GM19455 (cell line): ENCODE measurements around the gene FOXC2.
"Not testable (repeated sequence)": the region's sequence is repeated elsewhere in the genome, so short reads cannot be mapped to it uniquely, and the experiment has no call there.

Experiments used
- ATAC-seq: cut with Tn5 transposase; IDR thresholded peaks from one replicate; pipeline ENCODE4 v1.9.1; 2021; ENCODE audit not compliant: unreplicated experiment

The FOXC2 gene

DNA sequence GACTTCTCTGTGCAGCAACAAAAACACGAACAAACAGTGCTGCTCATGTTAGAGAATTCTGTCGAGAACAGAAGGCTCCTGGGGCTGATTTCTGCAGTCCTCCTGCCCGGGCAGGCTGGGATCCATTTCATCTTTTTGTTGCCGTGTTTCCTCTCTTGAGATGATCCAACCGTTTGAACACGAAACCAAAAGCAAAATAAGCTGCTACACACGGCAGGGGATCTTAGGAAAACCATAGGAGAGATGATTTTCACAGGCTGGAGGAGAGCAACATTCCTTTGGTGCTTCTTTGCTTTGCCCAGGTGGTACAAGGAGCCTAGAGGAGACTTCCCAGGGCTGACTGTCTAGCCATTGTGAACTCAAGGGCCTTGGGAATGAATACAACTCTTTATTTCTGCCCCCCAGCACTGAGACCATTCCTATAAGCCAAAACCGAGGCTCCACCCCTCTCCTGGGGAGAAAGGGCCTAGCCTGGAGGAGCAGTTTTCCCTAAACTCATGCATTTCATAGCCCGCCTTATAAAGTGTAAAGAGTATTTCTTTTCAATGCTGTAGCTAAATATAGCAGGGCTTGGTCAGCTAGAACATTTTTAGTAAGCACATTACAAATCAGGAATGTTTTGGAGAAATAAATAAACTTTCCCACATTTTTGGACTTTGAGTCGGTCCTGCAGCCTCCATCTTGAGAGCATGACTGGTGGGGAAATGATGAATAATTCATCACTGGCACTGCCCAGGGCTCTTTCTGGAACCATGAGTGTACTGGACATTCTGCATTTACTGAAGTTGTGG, 19.4 kb downstream of the FOXC2 start:
- ATAC-seq, result no peak

DNA sequence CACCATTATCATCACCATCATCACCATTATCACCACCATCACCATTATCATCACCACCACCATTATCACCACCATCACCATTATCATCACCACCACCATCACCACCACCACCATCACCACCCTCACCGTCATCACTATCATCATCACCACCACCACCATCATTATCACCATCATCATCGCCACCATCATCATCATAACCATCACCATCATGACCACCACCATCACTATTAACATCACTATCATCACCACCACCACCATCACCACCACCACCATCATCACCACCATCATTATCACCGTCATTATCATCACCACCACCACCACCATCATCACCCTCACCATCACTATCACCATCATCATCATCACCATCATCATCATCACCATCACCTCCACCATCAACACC, 20.9 kb downstream of the FOXC2 start:
- no peak for ATAC-seq

DNA sequence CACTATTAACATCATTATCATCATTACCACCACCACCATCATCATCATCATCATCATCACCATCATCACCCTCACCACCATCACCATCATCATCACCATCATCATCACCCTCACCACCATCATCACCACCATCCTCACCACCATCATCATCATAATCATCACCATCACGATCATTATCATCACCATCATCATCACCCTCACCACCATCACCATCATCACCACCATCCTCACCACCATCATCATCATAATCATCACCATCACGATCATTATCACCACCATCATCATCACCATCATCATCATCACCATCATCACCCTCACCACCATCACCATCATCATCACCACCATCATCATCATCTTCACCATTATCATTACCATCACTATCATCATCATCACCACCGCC, 21.3 kb downstream of the FOXC2 start:
- ATAC-seq, result not testable (repeated sequence)

DNA sequence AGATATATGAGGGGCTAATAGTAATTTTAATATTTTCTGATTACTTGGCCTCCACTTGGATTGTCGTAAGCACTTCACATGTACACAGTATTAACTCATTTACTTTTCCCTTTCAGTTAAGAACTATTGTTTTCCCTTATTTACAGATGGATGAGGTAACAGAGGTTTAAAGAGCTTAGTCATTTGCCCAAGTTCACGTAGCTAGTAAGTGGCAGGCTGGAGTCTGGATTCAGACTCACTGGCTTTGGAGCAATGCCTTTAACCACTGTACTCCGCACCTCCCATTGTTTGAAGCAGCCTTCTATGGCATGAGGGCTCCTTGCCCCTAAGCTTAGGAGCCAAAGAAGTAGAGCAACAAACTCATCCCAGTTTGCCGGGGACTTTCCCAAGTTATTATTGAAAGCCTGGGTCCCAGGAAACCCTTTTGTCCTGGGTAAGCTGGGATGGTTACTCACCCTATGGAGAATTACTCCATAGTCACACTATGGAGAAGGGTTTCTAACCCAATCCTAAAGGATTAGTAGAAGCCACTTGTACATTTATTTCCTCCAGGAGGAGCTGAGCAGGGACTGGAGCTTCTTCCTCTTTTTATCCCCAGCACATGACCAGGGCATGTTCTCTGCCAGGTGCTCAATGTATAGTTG, 24.0 kb downstream of the FOXC2 start:
- ATAC-seq, result no peak

DNA sequence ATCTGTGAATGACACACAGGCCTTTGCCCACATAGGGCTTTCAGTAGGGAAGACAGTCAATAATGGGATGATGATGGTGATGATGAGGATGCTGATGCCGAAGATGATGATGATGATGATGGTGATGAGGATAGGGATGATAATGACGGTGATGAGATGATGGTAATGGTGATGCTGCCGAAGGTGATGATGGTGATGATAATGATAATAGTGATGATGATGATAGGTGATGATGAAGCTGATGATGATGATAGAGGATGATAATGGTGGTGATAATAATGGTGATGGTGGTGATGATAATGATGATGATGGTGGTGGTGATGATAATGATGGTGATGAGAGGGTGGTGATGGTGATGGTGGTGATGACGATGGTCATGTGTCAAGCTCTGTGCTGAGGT, 24.6 kb downstream of the FOXC2 start:
- no peak for ATAC-seq

DNA sequence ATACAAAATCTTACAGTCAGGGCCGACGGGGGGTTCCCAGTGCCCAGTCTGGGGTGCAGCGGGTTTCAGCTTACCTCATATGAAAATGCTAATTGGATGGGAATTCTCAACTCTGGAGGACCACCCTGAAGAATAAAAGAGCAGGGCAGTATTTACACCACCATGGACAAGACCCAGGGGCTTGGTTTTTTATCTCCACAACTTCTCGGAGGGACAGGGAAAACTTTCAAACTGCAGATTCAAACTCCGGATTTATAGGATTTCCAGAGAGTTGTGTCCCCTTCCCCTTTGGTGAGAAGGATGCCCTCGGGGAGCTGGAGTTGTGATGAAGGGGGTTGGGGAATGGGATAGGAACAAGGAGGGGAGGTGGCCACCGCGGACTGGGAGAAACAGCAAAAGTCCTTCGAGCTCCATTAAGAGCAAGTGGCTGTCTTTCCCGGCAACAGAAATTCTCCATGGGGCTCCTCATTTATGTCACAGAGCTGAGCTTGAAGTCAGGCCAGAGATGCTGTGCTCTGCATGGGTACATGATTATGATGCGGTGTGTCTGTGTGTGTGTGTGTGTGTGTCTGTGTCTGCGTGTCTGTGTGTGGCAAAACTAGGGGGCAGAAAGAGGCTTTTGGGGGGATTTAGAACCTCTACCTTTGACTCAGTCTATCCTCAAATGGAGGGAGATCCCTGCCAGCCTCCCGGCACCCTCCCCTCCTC, 27.4 kb downstream of the FOXC2 start:
- ATAC-seq, result no peak

DNA sequence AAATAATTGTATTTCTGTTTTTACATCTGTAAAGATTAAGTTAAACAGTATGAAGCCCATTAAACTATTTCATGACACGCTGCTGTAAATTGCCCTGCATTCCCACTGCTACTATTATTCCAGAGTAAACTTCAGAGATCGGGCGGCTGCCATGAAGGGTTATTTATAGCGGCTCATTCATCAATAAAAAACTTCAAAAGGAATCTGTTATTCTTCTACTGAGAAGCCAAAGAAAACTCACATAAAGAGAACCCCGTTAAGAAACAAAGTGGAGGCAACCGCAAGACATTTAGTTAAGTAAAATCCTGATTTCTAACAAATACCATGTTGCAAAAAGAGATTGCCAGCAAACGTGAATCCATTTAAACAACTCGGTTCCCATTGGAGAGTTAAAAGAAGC, 28.1 kb downstream of the FOXC2 start:
- no peak for ATAC-seq

DNA sequence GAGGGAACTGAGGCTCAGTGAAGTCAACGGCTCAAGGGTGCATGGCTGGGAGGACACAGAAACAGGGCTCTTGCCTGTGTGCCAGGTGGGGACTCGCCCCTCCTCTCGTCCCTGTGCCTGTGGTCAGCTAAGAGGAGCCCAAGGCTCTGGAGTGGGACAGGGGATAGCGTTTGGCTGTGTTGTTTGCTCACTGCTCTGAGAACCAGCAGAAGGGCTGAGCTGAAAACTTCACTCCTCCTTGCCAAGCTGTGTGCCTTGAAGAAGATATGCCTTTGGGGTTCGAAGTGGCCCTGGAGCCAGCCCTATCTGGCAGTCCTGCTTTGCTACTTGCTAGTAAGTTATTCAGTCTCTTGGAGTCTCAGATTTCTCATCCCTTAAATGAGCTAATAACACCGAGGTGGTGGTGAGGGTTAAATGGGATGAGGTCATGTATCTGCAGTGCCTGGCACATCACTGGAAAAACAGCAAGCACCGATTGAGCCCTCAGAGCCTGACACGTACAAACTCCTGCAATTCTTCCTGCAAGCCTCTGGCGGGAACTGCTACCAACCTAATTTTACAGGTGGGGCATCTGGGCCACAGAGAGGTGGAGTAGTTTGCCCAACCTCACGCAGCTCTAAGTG, 29.5 kb downstream of the FOXC2 start:
- no peak for ATAC-seq

DNA sequence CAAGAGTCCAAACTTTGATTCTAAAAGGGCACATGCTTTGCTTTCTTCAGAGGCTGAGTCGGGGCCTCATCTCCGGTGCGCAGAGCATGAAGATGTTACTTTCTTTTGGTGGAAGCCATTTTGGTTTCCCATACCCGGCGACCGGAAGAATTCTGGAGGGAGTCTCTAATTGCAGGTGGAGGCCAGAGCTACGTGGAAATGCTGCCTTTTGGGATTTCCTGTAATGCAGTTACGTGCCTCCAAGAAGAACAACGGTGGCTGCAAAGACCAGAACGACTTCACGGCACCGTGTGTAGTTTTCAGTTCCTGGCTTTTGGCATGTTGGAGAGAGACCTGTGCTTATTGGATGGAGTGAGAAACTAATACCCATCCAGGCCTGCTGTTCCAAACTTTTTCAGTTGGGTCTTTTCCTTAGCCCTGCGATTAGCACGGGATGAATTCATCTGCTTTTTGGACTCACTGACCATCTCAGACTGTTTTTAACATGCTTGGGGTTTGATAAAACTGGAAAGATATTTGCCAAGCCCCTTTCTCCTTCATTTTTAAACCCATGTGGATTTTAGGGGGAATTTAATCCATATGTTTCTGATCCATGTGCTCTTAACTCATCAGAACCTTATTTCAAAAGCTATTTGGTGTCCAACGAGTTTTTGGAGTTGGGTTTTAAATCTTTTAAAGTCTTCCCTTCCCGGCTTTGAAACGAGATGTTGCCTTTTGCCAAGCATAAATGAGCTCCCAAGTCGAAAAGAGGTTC, 30.7 kb downstream of the FOXC2 start:
- no peak for ATAC-seq

DNA sequence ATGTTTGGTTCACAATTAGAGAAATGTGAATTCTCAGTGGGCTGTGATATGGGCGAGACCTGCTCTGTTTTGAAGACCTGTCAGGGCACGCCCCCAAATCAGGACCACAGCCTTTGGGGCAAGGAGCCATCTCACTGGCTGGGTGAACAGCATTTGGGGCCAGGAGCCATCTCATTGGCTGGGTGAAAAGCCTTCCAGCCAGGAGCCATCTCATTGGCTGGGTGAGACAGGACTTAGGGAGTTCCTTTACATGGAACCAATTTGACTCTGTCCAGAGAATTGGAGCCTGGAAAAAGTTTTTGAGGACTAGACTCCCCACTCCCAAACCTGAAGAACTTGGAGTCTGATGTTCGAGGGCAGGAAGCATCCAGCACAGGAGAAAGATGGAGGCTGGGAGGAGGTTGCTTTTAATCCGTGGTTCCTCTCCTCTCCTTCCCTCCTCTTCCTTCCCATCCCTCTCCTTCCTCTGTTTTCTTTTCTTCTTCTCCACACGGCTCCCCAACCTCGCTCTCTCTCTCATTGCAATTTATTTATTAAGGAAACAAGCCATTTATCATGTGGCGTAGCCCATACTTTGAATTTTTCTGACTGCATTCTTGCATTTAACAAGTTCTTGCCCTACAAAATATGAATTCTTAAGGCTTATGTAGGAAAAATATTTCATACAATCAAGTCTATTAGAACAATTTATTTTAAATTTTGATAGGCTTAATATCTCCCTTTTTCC, 31.4 kb downstream of the FOXC2 start:
- ATAC-seq, result no peak

DNA sequence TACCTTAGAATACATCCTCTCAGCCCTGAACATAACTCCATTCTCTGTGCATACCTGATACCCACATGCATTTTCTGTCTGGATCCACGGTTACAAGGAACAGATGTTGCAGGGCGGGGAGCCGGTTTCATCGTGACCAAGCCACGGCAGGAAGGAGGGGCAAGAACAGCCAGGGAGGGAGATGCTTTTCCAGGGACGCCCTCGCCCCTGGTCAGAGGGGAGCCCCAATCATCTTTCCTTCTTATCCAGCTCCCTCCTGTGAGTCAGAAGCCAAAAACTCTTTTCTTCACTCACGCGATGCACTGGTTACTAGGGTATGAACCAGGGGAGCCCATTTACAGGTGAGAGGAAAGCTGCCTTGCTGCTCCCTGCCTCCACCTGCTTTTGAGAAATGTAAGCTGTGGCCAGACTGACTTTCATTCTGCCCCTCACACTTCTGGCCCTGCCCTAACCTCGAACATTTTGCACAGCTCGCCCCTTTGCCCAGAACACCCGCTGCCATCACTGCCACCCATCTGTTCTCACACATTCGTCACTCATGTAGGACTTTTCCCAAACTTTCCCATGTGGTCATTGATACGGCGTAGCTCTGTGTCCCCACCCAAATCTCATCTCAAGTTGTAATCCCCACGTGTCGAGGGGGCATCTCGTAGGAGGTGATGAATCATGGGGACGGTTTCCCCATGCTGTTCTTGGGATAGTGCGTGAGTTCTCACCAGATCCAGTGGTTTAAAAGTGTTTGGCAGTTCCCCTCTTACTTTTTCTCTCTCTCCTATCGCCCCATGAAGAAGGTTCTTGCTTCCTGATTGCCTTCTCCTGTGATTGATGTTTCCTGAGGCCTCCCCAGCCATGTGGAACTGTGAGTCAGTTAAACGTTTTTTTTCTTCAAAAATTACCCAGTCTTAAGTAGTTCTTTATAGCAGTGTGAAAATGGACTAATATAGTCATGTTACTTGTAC, 32.3 kb downstream of the FOXC2 start:
- no peak for ATAC-seq

DNA sequence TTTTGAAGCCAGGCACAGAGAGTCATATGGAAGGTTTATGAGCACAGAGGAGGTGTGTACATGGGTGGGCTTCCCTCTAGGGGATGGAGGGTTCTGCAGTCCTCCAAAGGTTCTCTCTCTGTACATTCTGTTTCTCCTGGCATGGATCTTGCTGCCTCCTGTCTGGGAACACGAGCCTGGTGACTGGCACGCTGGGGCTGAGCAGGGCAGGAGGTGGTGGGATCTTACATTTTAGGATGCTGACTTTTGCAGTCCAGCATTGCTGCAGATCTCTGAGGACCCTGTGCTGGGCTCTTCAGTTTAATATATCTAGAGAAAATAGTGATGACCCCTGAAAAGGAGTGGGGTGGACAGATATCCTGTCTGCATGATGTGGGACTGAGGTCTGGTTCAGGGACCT, 34.7 kb downstream of the FOXC2 start:
- no peak for ATAC-seq

DNA sequence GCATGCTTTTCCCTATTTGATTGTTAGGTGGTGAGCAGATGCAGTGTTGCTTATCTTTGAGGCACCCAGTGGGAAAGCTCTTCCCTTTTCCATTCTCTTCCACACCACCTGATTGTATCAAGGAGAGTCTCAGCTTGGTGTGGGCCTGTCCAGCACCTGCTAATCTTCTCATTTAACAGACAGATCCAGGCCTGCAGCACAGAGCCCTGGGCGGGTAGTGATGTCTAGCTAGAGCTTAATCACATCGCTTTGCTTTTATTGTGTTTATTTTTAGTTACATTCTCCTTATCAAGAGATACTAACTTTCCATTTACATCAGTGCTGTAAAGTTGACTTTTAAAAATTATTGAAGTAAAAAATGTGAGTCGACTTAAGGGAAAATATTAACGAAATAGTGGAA, 35.9 kb downstream of the FOXC2 start:
- no peak for ATAC-seq

DNA sequence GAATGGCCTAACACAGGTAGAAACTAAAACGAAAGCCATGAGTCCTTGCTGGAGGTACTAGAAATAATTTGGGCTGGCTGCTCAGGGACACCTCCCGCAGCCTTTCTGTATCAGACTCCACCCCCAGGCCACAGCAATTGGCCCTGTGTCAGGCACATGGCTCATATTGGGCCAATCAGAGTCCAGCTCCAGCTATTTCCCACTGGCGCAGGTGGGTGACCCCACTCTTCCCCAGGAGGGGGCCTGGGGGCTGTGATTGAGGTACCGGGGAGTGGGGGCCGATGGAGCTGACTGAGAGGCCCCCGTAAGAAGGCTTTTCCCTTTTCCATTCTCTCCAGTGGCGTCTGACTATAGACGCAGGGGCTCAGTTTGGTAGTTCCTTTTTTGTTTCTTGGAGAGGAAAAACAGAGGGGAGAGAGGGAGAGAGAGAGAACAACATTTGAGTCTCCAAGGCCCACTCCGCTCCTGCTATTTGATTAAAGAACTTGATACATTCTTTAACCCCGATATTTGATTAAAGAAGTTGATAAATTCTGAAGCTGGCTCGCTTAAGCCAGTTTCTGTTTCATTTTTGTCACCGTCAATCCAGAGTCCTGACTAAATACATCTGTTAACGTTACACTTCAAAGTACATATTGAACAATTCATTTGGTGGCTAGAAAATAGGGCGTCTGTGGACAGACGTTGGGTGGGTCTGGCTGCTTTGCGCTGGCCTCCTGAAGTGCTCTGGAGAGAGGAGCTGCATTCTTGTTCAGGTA, 38.0 kb downstream of the FOXC2 start:
- ATAC-seq, result no peak

DNA sequence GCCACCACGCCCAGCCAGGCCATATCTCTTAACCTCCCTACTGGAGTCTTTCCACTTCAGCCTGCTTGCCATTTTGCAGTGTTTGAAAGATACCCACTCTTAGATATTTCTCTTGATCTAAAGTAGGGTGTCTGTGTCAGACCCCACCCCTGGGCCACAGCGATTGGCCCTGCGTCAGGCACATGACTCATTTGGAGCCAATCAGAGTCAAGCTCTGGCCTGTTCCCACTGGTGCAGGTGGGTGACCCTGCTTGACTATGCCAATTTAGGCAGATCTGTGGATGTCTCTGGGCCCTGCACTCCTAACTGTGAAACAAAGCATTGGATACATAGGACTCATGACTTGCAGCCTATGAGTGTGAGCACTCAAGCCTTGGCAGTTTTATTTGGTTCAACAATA, 39.3 kb downstream of the FOXC2 start:
- no peak for ATAC-seq

DNA sequence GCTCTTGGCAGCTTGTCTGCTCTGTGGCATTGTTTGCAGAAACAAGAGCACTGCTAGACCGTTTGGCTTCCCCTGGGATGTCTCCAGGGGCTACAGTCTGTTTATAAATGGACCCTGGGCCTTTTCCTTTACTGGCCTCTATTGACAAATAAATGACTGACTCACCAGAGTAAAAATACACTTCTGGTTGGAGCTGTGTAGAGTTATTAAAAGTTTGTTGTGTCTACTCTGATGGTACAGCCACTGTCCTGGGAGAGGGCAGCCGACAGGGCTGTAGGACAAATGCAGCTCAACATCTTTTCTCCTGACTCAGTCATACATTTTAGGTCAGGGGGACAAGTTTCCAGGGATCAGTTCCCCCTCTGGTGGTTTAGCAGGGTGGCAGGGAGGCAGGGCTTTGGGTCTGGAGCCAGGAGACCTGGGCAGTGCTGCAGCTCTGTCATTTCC, 41.7 kb downstream of the FOXC2 start:
- ATAC-seq, result no peak

DNA sequence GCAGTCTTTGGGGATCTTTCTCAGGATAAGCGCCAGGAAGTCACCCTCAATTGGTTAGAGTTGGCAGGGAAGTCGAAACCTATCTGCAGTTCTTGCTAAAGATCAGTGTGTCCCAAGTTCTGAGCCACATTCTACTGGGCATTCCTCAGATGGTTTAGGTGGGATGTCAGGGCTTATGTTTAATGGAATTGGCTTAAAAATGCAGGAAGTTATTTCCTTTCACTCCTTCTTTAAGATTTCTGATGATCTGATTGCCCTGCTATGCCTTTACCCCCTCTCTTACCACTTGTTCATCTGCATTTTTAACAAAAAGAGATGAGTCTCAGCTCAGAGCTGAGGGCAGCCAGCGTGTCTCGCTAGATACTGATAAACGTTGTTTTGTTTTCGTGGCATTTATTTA, 42.5 kb downstream of the FOXC2 start:
- ATAC-seq, result no peak

DNA sequence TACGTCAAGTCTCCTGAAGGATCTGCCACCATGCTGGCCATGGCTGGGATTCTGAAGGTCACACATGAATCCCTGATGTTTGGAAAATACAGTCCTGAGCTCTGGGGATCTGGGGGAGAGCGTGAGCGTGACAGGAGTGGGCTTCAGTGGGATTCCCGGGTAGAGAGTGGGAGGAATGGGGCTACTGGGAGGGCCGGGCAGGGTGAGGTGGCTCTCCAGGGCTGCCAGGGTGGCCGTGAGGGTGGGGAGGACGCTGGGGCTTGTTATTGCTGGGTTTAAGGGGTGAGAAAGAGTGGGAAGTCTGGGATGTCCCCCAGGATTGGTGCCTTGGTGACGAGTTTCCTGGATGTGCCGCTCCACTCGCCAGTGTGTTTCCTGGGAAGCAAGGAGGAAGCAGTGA, 43.0 kb downstream of the FOXC2 start:
- no peak for ATAC-seq
